AG04449 (cell line): ENCODE measurements around the gene ZNF24.

Source experiments
- CTCF ChIA-PET: fragments of 350-600 bp; formaldehyde crosslinking; extraction: SDS; loops from one replicate; lab custom pipeline; 2021; ENCODE audit warnings: antibody characterized with exemption; lab: Yijun Ruan, JAX
- POLR2A ChIA-PET: fragments of 400-600, 350-600 bp; formaldehyde crosslinking; extraction: SDS; loops from one replicate; lab custom pipeline; 2020; ENCODE audit warnings: antibody characterized with exemption, inconsistent platforms; lab: Yijun Ruan, JAX
- DNase-seq: peaks from one replicate; pipeline ENCODE4 v3.0.0-alpha.2; 2010; ENCODE audit warnings: low read depth, low spot score
- H3K4me3 ChIP-seq: 2 replicates; pipeline ENCODE4 v1.5.1; 2011; ENCODE audit warnings: low read depth, mild to moderate bottlenecking, control low read depth, low read length
- CTCF ChIP-seq: IDR thresholded peaks from one replicate; pipeline ENCODE4 v1.5.1; 2011; ENCODE audit warnings: mild to moderate bottlenecking, moderate library complexity, low read length, control low read depth, inconsistent platforms; ENCODE audit not compliant: insufficient read depth; ENCODE audit errors: missing control alignments

ZNF24 gene

GRCh38 chr18:35386600-35387100 lies 42.4 kb upstream of the ZNF24 start:
- H3K4me3 ChIP-seq, result no peak overlapping the region
- no peak for DNase-seq
- TF ChIP-seq CTCF, result peak; percentile 75
- ChIA-PET POLR2A (interaction anchor here (1.0 kb wide), 1 partner anchor 196 kb away, joined by 3 read pairs; no protein-coding TSS in a partner anchor), CTCF (interaction anchor here (0.7 to 6.1 kb wide), 26 partner anchors 8 to 679 kb away, joined by 3 to 45 read pairs (median 4); partner anchors contain the start of gene ZNF396)

GRCh38 chr18:35383136-35383535 lies 38.9 kb upstream of the ZNF24 start:
- ChIA-PET CTCF (interaction anchor here (0.9 to 6.1 kb wide), 2 partner anchors 9 to 24 kb away, joined by 3 to 45 read pairs; no protein-coding TSS in a partner anchor), POLR2A (no interaction called here)
- H3K4me3 ChIP-seq, result no peak overlapping the region
- no peak for TF ChIP-seq CTCF
- DNase-seq, result no peak

GRCh38 chr18:35379421-35379820 lies 35.2 kb upstream of the ZNF24 start:
- ChIA-PET POLR2A (no interaction called here), CTCF (interaction anchor here (0.6 to 1.3 kb wide), 2 partner anchors 8 to 609 kb away, joined by 4 read pairs; no protein-coding TSS in a partner anchor)
- no peak for DNase-seq
- no peak overlapping the region for H3K4me3 ChIP-seq
- no peak for TF ChIP-seq CTCF

DNA sequence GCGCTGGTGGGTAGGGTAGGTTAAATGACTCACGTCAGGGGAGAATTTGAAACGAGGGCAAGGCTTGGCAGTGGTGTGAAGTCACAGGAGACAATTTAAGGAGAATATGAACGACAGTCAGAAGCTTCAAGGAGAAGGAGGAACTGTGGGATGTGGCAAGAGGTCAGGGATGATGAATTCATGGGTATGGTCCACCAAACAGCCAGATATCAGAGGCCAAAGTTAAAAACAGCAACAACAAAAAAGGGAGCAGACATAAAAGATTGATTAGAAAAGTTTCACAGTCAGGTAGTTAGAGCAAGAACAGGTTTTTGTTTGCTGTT lies 34.3 kb upstream of the ZNF24 start:
- no peak for DNase-seq
- no peak for TF ChIP-seq CTCF
- ChIA-PET POLR2A (no interaction called here), CTCF (no interaction called here)
- H3K4me3 ChIP-seq, result peak overlapping the region; percentile 15; the same call in 1 of the 2 replicates

- CTCF ChIA-PET, result no interaction called here
- H3K4me3 ChIP-seq, result peak overlapping the region; percentile 15; the same call in 1 of the 2 replicates
- no peak for DNase-seq
- no peak for TF ChIP-seq CTCF
- POLR2A ChIA-PET, result no interaction called here
Measured at GRCh38 chr18:35377875-35378573, 33.8 kb upstream of the ZNF24 start.
